ENCODE results near the gene ERCC6. TPM values are rescaled to one million over a fixed set of nuclear protein-coding genes. Genes with fewer than 3 reads are reported as not detected.

Gene ERCC6
- total and polyA plus RNA-seq, 2 experiments from 2014 or later: 6.9 to 16.5 TPM

DNA sequence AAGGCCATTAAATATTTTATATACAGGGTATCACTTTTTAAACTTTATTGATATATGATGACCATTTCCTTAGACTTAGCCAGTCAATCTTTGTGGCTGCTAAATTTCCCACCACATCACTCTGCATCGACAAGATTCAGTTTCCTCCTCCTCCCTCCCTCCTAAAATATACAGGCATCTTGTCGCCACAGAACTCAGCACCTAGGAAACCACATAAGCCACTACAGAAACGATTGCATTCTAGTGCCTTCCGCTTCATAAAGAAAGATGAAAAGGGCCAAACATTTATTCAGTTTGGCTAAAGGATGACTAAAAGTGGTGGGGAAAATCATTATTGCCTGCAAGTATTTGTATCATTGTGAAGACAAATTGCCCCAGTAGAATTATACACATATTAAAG lies 30.7 kb downstream of the ERCC6 start:
- no peaks in the 10 kb centered on the region for H3K9me2 ChIP-seq (replicated peaks; ENCODE audit: insufficient read depth)
- H3K27me3 ChIP-seq: no peaks in the 10 kb centered on the region
- no peaks in the 10 kb centered on the region for H3K4me1 ChIP-seq (ENCODE audit: insufficient read depth)
- DNase-seq (ENCODE audit: low spot score): no peak
- TF ChIP-seq EZH2phosphoT487 (IDR thresholded peaks at IDR 0.05; ENCODE audit: low read depth, severe bottlenecking, unreplicated experiment): no peak
- TF ChIP-seq EZH2 (IDR thresholded peaks at IDR 0.05; ENCODE audit: borderline replicate concordance): no peak
- no peak for TF ChIP-seq CTCF (IDR thresholded peaks at IDR 0.05; ENCODE audit: poor library complexity)
- no peaks in the 10 kb centered on the region for H3K9me3 ChIP-seq (ENCODE audit: low read depth)
- no peak overlapping the region for H3K27ac ChIP-seq
- H4K20me1 ChIP-seq (ENCODE audit: insufficient read depth, poor library complexity, severe bottlenecking): no peaks in the 10 kb centered on the region
- no peaks in the 10 kb centered on the region for H3K79me2 ChIP-seq
- no peak overlapping the region for H2AFZ ChIP-seq
- 81% methylated on average over 4 of the region's 4 CpGs for WGBS (ENCODE audit: low lambda C conversion rate, missing lambda C conversion rate)
- H3K4me2 ChIP-seq: no peak overlapping the region
- H3K4me3 ChIP-seq: no peak overlapping the region
- H3K36me3 ChIP-seq (replicated peaks; ENCODE audit: insufficient read depth, low read depth): no peaks in the 10 kb centered on the region

DNA sequence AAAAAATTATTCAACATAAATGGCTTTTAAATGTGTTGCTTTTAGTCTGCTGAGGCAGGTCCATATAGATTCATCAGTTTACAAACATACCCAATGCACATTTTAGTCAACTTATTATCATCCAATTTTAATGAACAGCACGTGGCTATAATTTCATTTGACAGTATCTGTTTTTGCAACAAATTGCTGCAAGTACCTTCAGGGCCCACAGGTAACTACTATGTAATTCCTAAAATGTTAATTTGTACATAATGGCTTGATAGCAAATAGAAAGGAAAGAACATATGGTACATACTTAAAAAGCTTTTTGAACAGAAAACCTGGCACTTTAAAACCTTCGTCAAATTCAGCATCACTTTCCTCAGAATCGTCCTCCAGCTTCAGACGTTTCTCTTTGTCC lies 33.3 kb downstream of the ERCC6 start:
- no peaks in the 10 kb centered on the region for H3K9me3 ChIP-seq (ENCODE audit: low read depth)
- no peak overlapping the region for H3K4me2 ChIP-seq
- DNase-seq (ENCODE audit: low spot score): no peak
- H3K4me3 ChIP-seq: no peak overlapping the region
- WGBS (ENCODE audit: low lambda C conversion rate, missing lambda C conversion rate): 93% methylated on average over 4 of the region's 4 CpGs
- H3K9me2 ChIP-seq (replicated peaks; ENCODE audit: insufficient read depth): no peaks in the 10 kb centered on the region
- no peaks in the 10 kb centered on the region for H3K27me3 ChIP-seq
- H4K20me1 ChIP-seq (ENCODE audit: insufficient read depth, poor library complexity, severe bottlenecking): no peaks in the 10 kb centered on the region
- H2AFZ ChIP-seq: no peak overlapping the region
- no peak for TF ChIP-seq EZH2 (IDR thresholded peaks at IDR 0.05; ENCODE audit: borderline replicate concordance)
- no peak for TF ChIP-seq EZH2phosphoT487 (IDR thresholded peaks at IDR 0.05; ENCODE audit: low read depth, severe bottlenecking, unreplicated experiment)
- no peak for TF ChIP-seq CTCF (IDR thresholded peaks at IDR 0.05; ENCODE audit: poor library complexity)
- H3K79me2 ChIP-seq: no peaks in the 10 kb centered on the region
- H3K36me3 ChIP-seq (replicated peaks; ENCODE audit: insufficient read depth, low read depth): no peaks in the 10 kb centered on the region
- no peaks in the 10 kb centered on the region for H3K4me1 ChIP-seq (ENCODE audit: insufficient read depth)
- H3K27ac ChIP-seq: no peak overlapping the region

- H3K4me1 ChIP-seq (ENCODE audit: insufficient read depth): no peaks in the 10 kb centered on the region
- H2AFZ ChIP-seq: no peak overlapping the region
- no peaks in the 10 kb centered on the region for H3K27me3 ChIP-seq
Observed at GRCh38 chr10:49505076-49505475, 33.8 kb downstream of the ERCC6 start.

More at GRCh38 chr10:49505076-49505475, 33.8 kb downstream of the ERCC6 start:
- Histone ChIP-seq H3K4me3 (no peak overlapping the region), H3K9me3 (ENCODE audit: low read depth) (no peaks in the 10 kb centered on the region), H3K9me2 (replicated peaks; ENCODE audit: insufficient read depth) (no peaks in the 10 kb centered on the region), H4K20me1 (ENCODE audit: insufficient read depth, poor library complexity, severe bottlenecking) (no peaks in the 10 kb centered on the region), H3K4me2 (no peak overlapping the region), H3K79me2 (no peaks in the 10 kb centered on the region), H3K36me3 (replicated peaks; ENCODE audit: insufficient read depth, low read depth) (no peaks in the 10 kb centered on the region), H3K27ac (no peak overlapping the region)
- no peak for DNase-seq (ENCODE audit: low spot score)
- WGBS (ENCODE audit: low lambda C conversion rate, missing lambda C conversion rate): 82% methylated on average over 3 of the region's 3 CpGs
- TF ChIP-seq EZH2phosphoT487 (IDR thresholded peaks at IDR 0.05; ENCODE audit: low read depth, severe bottlenecking, unreplicated experiment) (no peak), CTCF (IDR thresholded peaks at IDR 0.05; ENCODE audit: poor library complexity) (no peak)
